ENCODE results near the gene NINL. TPM values are rescaled to one million over a fixed set of nuclear protein-coding genes. Genes with fewer than 3 reads are reported as not detected.

The NINL gene
- polyA plus RNA-seq, 3 donors, result 41.8 to 60.2 (median 57.6) TPM

DNA sequence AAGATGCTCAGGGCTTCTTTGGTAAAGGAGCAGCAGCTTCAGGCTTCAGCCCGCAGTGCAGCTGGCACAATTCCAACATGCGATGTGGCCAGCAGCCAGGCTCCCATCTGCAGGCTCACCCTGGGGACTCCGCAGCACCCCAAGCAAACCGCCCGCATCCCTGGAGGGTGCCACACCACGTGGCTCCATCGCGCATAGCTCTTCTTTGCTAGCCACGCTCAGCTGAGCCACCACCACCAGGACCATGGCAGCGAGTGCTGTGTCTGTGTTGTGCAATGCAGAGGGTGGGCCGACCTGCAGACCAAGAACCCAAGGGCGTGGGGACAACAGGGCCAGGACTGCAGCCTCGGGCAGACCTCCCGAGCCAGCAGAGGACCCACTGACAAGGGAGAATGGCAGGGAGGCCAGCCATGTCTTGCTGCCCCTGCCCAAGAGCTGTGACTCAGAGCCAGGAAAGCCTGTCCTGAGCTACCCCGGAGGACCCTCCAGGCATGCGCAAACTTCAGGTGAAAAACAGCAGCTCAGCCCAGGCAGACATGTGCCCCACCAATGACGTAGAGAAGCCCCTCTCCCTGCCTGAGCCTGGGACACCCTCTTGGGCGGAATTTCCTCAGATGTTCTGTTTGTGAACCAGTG is 90.0 kb downstream of the NINL start:
- no peak for DNase-seq (ENCODE audit: extremely low read depth in 1 of 11, low read depth in 9 of 11, low spot score in 4 of 11)

DNA sequence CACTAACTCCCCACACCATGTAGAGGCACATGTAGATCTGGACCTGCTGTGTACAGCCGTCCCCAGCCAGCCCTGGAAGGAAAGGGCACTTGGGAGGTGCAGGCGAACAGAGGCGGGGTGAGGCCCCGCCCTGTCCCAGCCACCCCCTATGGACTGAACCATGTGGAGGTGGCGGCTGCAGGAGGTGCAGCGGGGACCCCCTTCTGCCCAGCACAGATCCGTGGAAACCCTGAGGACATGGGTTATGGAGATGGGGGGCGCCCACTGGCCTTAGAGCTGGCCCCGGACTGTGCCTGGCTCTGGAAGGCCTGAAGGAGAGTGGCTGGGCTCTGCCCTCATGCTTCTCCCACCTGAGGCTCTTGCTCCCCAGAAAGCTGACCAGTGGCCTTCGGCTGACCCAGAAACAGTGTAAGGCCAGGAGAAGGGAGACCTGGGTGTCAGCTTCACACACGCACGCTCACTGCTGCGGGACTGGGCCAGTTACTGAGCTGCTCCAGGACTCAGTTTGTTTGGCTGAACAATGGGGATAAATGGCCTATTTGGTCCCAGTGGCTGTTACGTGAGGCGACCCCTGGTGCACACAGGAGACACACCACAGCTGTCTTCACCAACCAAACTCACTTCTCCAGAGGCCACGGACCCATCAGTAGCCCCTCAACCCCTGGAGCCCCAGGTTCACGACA is 90.7 kb downstream of the NINL start:
- no peak for DNase-seq (ENCODE audit: extremely low read depth in 1 of 11, low read depth in 9 of 11, low spot score in 4 of 11)

DNA sequence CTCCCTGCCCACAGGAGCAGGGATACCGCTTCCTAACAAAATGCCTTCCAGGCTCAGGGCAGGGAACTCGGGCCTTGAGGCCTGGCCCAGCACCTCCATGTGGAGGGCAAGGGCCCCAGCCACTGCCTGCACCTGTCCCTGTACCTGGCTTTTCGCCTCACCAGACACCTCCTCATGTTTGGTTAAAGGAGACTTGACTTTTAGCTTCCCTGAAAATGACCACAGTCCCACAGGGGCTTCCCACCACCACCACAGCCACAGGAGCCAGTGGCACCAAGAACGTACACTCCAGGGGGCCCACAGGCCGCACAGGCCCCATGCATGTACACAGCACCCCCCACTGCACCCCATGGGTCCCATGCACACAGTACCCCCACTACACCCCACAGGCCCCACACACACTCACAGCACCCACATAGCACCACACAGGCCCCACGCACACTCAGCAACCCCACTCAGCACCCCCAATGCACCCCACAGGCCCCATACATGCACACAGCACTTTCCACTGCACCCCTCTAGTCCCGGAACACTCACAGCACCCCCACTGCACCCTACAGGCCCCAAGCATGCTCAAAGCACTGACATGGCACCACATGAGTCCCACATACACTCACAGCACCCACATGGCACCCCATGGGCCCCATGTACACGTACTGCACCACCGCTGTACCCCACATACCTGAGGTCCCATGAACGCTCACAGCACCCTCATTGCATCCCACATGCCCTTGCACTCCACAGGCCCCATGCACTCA is 91.4 kb downstream of the NINL start:
- no peak for DNase-seq (ENCODE audit: extremely low read depth in 1 of 11, low read depth in 9 of 11, low spot score in 4 of 11)

DNA sequence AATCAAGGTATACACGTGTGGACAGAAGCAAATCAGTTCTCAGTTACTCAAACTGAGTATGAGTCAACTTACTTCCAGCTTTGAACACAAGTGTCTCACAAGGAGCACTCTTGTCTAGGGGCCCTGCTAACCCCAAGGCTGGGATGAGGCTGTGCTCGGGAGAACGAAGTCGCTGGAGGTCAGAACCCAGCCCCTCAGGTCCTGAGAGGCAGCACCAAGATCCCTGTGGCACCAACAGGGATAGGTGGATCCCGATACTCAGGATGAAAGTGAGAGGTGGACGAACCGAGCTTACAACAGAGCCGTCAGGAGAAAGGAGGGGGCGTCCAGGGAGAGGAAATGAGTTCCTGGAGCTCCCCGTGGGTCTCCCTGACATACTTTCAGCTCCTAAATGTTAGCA is 92.2 kb downstream of the NINL start:
- DNase-seq (ENCODE audit: extremely low read depth in 1 of 11, low read depth in 9 of 11, low spot score in 4 of 11), result no peak

DNA sequence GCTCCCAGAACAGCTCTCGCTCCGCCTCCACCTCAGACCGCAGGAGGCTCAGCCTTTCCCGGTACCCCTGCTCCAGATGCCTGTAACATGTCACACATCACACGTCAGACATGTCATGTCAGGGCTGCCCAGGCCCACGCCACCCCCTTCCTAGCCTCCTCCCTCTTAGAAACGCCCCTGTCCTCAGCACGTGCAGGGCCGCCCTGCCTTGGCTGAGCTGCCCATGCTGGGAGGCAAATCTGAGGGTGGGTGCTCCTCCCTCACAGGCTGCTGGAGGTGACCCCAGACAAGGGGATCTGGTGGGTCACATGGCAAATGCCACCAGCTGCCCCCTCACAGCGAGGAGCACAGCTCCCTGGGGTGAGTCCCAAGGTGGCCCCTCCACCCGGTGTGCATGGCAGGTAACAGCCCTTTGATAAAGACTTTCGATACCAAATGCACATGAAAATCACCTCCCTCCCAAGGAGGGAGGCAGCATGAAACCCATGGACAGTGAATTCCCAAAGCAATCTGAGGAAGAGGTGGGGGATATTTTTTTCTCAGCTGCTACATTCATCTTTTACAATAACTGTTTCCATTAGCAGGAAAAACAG is 93.8 kb downstream of the NINL start:
- DNase-seq (ENCODE audit: extremely low read depth in 1 of 11, low read depth in 9 of 11, low spot score in 4 of 11), result no peak

DNA sequence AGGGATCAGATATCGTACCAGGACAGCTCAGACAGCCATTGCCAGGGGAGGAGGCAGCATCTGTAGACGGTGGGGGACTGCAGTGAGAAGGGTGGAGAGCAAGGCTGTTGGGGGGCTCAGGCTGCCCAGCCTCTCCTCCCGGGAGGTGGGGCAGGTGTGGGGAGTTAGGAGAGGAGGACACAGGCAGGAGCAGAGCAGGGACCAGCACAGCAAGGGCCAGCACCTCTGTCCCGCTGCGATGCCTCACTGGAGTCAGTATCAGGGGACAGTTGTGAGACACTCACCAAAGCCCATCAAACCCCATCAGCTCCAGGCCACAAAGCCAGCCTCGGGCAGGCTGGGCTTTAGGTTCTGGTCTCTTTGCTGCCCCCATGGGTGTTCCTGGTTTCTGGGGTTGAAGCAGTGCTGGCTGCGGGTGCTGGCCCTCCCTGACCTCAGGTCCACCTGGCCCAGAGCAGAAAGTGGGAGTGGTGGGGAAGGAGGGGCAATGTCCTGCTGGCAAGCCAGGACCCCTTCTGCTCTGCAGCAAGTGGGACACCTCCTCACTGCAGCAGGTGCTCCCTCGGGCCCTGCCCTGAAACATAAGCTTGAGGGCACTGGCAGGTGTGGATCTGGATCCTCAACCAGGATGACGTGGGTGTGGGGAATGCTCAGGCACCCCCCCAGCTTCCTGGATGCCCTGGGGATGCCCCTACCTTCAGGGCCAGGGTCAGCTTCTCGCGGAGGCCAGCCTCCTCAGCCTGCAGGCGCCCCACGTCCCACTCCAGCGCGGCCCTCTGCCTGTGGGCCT is 94.5 kb downstream of the NINL start:
- DNase-seq (ENCODE audit: extremely low read depth in 1 of 11, low read depth in 9 of 11, low spot score in 4 of 11), result no peak

DNA sequence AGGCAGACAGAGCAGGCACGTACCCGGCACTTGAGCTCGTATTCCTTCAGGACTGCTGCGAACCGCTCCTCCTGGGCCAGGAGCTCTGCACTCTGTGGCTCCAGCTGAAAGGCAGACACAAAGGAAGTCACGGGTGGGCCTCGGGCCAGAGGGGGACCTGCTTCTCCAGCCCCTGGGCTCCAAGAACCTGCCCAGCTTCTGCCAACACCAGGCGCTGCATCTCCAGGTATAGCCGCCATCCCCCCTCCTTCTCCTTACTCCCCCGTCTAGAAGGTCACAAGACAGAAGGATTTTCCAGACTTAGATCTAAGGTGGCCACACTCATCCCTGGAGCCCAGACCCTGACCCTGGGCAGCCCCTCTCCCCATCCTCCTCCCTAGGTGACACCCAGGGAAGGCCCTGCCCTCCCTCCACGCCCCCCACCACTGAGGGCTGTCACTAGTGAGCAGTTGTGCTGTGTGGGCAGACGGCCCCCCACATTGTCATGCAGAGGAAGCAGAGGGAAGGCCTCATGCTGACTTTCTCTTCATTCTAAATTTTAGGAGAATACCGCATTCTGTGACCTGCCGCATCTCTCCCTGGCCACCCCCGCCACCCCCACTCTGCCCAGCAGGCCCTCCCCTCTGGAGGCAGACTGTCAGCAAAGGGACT is 96.0 kb downstream of the NINL start:
- DNase-seq (ENCODE audit: extremely low read depth in 1 of 11, low read depth in 9 of 11, low spot score in 4 of 11), result no peak

DNA sequence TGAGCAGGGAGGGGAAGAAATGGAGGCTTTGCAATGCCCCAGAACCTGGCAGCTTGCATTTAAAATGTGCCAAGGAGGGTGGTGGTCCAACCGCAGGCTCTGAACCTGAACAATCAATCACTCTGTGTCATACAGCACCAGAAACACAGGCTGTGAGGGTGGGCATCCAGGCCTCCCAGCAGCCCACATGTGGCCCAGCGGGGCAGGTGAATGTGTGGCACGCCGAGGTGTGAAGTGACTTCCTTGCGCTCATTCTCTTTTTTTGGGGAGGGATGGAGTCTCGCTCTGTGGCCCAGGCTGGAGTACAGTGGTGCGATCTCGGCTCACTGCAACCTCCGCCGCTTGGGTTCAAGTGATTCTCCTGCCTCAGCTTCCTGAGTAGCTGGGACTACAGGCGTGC is 97.4 kb downstream of the NINL start:
- no peak for DNase-seq (ENCODE audit: extremely low read depth in 1 of 11, low read depth in 9 of 11, low spot score in 4 of 11)

DNA sequence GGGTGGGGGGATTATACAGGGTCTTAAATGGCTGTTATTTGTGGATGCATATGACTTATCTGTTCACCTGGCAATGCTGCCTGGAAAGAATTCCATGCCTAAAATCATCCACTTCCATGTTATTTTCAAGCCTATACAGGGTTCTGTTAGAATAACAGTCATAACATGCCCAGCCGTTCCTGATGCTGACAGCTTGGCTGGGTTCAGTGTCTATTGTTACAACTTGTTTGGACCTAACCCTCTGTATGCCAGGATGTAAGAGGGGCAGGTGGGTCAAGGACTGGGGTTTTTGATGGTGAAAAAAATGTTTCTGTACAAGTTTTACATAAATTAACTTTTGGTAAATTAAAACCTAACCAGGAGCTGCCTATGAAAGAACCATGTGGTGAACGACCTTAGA is 98.0 kb downstream of the NINL start:
- no peak for DNase-seq (ENCODE audit: extremely low read depth in 1 of 11, low read depth in 9 of 11, low spot score in 4 of 11)

DNA sequence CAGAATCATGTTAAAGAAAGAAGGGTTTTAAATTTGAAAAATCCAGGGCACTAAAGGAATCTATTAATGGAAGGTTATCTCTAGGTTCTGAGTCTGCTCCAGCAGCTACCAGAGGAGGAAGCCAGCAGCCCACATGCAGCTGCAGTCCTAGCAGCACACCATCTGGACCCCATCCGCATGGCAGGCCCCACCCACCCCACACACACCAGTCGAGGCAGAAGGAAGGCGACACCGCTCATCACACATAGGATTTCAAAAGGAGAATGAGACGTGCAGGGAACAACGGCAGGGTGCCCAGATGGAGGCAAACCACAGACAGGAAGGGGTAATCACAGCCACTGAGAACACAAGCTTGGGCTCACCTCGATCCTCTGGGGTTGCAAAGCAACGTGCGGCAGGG is 99.0 kb downstream of the NINL start:
- DNase-seq (ENCODE audit: extremely low read depth in 1 of 11, low read depth in 9 of 11, low spot score in 4 of 11), result peak in 1 of 11 donors; percentile 12

DNA sequence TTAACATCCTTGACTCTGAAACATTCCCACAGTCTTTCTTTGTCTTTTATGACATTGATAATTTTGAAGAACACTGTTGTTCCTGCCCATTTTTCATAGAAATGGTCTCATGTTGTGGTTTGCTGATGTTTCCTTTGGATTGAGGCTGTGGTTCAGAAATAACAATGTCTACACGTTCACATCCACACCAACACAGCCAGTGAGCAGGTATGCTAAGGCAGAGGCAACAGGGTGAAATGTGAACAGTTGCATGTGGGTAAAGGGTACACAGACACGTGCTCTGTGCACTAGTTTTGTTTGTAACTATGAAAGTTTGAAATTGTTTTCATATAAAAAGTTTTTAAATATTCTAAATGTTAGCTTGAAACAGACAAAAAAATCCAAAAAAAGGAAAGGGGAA is 99.5 kb downstream of the NINL start:
- no peak for DNase-seq (ENCODE audit: extremely low read depth in 1 of 11, low read depth in 9 of 11, low spot score in 4 of 11)

DNA sequence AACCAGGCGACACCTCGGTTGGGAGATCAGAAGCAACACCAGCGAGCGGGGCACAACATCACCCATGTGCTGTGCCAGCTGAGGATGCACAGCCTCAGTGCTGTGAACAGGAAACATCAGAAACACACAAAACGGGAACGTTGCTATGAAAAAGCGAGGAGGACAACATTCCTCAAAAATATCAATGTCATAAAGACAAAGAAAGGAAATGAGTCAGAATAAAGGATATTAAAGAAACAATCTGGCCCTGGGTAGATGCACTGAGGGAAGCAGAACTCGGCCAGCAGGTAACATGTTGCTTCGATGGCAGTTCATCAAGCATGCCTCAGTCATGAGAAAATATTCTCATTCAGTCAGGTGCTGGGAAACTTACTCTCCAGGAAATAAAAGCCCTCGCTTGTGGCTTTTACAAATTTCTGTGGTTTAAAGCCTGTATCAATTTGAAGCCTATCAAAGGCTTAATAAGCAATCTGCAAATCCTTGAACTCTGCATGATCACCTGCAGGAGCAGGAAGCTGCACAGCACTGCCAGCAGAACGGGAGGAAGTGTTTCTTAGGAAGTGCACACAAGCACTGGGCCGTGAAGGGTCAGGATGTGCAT is 100.3 kb downstream of the NINL start:
- no peak for DNase-seq (ENCODE audit: extremely low read depth in 1 of 11, low read depth in 9 of 11, low spot score in 4 of 11)

DNA sequence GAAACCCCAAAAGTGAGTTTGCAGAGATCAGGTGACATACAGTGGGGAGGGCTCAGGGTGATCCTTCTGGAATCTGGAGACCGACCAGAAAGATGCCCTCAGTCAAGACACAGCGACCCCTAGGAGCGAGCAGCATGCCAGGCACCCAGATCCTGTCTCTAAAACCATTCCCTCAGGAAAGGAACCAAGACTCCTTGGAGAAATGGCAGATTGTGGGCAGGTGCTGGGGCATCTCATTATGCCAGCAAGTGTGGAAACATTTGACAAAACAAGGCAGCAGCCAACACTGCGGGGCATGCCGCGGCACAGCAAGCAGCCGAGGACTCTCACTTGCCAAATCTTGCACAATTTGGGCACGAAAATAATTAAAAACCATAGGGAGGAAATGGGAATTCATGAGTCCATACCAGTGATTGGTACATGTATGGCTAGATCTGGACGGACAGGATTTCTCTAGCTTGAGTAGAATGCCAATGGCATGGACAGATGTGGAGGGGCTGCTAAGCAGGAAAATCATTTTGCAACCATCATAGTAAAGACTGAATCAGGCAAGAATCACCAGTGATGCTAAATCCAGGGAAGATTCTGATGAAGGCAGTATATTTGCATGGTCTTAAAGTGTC is 101.0 kb downstream of the NINL start:
- DNase-seq (ENCODE audit: extremely low read depth in 1 of 11, low read depth in 9 of 11, low spot score in 4 of 11), result no peak

DNA sequence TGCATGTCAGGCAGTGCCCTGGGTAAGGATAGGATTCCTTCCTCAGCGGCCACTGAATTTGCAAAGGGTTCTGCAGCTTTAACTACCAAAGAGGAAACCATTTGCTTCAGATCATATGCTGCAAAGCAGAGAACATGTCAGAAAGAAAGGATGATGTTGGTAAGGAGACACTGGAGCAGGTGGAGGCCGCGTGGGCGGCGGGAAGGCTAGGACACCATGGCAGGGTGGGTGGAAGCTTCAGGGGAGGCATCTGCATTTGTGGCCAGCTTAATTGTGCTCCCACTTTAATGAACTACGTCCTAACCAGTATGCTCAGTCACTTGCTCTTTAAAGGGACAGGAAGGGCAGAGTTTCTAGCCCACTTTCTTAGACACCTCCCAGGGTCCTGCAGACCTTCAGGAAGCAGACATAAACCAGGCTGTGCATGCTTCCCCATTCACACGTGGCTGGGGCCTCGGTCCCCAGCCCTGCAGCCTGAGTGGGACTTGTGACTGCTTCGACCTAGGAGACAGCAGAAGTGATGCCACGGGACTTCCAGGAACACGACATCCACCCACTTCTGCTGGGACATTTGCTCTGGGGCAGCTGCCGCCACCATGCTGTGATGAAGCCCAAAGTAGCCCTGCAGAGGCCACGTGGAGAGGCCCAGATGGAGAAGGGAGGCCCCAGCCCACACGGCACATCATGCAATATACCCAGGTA is 101.7 kb downstream of the NINL start:
- DNase-seq (ENCODE audit: extremely low read depth in 1 of 11, low read depth in 9 of 11, low spot score in 4 of 11), result no peak

DNA sequence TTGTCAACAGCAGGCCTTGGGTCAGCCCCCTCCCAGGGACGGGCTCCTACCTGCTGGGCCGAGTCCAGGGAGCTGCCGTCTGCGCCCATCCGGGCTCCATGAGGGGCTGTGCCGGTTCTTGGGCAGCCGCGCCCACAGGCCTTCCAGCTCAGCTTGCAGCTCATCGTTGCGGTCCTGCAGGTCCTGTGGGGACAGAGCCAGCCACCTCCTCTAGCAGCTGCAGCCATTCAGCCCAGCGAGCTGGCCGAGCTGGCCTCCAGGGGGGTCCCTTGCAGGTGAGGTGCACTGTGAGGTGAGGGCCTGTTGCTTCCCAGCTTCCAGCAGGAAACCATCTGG is 103.4 kb downstream of the NINL start:
- no peak for DNase-seq (ENCODE audit: extremely low read depth in 1 of 11, low read depth in 9 of 11, low spot score in 4 of 11)

DNA sequence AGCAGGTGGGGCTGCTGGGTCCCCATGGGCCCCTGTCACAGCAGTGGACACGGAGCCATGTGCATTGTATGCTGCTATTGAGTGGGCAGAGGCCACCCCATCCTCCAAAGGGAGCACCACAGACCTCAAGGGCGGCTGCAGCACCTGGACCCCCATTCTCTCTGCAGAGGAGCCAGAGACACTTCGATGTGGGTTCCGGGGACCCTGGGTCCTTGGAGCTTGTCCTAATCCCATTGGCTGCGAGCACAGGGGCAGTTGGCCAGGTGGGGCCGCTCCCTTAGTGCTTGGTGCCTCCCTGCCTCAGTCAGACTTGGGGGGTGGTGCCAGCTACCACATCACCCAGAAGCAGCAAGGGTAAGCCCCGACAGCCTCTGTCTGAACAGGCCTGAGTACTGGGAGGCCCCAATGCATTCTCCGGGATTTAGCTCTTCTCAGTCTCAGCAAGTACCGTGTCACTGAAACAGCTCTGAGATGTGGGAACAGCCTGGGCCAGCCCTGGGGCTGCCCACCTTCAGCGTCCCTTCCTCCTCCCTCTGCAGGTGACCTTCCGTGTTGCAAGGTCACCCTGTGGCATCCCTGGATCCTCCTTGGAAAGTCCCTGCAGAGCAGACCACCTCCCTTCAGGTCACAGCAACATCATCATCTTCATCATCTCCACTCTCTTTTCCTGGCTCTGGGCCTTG is 104.0 kb downstream of the NINL start:
- no peak for DNase-seq (ENCODE audit: extremely low read depth in 1 of 11, low read depth in 9 of 11, low spot score in 4 of 11)

DNA sequence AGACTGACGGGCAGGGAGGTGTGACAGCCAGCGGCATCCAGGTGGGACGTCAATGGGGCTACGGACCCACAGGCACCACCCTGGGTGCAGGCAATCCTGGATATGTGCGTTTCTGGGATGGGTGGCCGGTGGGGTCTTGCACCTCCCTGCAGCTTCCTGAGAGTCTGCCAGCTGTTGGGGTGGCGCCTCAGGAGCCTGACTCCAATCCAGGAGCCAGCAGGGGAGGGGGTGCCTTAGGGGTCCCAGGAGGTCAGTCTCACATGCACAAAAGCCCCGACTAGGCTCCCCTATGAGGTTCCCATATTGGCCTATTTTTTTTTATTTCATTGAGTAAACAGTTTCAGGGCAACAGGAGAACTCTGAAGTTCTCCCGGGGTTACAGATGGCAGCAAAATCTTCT is 104.5 kb downstream of the NINL start:
- no peak for DNase-seq (ENCODE audit: extremely low read depth in 1 of 11, low read depth in 9 of 11, low spot score in 4 of 11)

Data from renal cortex interstitium (tissue), 11 donors.